ENCODE measurements around the gene MFSD11.
"Not testable (repeated sequence)": the region's sequence is repeated elsewhere in the genome, so short reads cannot be mapped to it uniquely, and the experiment has no call there.

The MFSD11 gene

GRCh38 chr17:76706817-76707216 lies 31.1 kb upstream of the MFSD11 start:
- DNase-seq (ENCODE audit: low read depth, low spot score) = no peak
- no peak overlapping the region for H3K27ac ChIP-seq
- H3K9me3 ChIP-seq (ENCODE audit: low read depth, low read length) = no peaks in the 10 kb centered on the region
- no peak overlapping the region for H3K9ac ChIP-seq (ENCODE audit: insufficient read length)
- TF ChIP-seq EZH2 (IDR thresholded peaks at IDR 0.05) (no peak), POLR2AphosphoS5 (IDR thresholded peaks at IDR 0.05; ENCODE audit: borderline replicate concordance, low read depth, low read length) (no peak), FOXP2 (optimal IDR thresholded peaks at IDR 0.05; ENCODE audit: control extremely low read depth, extremely low read length, insufficient read depth) (no peak)
- H3K36me3 ChIP-seq (ENCODE audit: insufficient read depth, low read length) = no peaks in the 10 kb centered on the region
- H3K4me3 ChIP-seq = no peak overlapping the region

- DNase-seq (ENCODE audit: low read depth, low spot score) = no peak
- Histone ChIP-seq H3K27ac (no peak overlapping the region), H3K9me3 (ENCODE audit: low read depth, low read length) (no peaks in the 10 kb centered on the region), H3K9ac (ENCODE audit: insufficient read length) (no peak overlapping the region), H3K36me3 (ENCODE audit: insufficient read depth, low read length) (no peaks in the 10 kb centered on the region), H3K4me3 (no peak overlapping the region)
- TF ChIP-seq EZH2 (IDR thresholded peaks at IDR 0.05) (no peak), POLR2AphosphoS5 (IDR thresholded peaks at IDR 0.05; ENCODE audit: borderline replicate concordance, low read depth, low read length) (no peak), FOXP2 (optimal IDR thresholded peaks at IDR 0.05; ENCODE audit: control extremely low read depth, extremely low read length, insufficient read depth) (no peak)
Observed at GRCh38 chr17:76707985-76708807, 29.7 kb upstream of the MFSD11 start.

- no peak for DNase-seq (ENCODE audit: low read depth, low spot score)
- TF ChIP-seq POLR2AphosphoS5 (IDR thresholded peaks at IDR 0.05; ENCODE audit: borderline replicate concordance, low read depth, low read length) (no peak; the same call in 1 of the 2 replicates), FOXP2 (optimal IDR thresholded peaks at IDR 0.05; ENCODE audit: control extremely low read depth, extremely low read length, insufficient read depth) (no peak), EZH2 (IDR thresholded peaks at IDR 0.05) (no peak)
- H3K36me3 ChIP-seq (ENCODE audit: insufficient read depth, low read length) = 0 out of 2 replicates have a peak, but pooled peaks cover 3% of the 10 kb centered on the region
- H3K9ac ChIP-seq (ENCODE audit: insufficient read length) = peak overlapping the region; percentile 71
- no peaks in the 10 kb centered on the region for H3K9me3 ChIP-seq (ENCODE audit: low read depth, low read length)
- H3K27ac ChIP-seq = no peak overlapping the region
- peak overlapping the region; percentile 87 for H3K4me3 ChIP-seq
Observed at GRCh38 chr17:76709077-76709950, 28.6 kb upstream of the MFSD11 start.

- peak overlapping the region; percentile 71 for H3K9ac ChIP-seq (ENCODE audit: insufficient read length)
- DNase-seq (ENCODE audit: low read depth, low spot score); H3K27ac ChIP-seq: not testable (repeated sequence)
Observed at GRCh38 chr17:76709951-76710862, 27.7 kb upstream of the MFSD11 start.

GRCh38 chr17:76710863-76711611 lies 26.9 kb upstream of the MFSD11 start, which contains the start of gene MXRA7:
TSS of gene MXRA7 (minus strand) at chr17:76710965. CDS start at chr17:76710946, 19 bp downstream.
- DNase-seq (ENCODE audit: low read depth, low spot score) = no peak
- TF ChIP-seq EZH2 (IDR thresholded peaks at IDR 0.05) = no peak
- TF ChIP-seq FOXP2 (optimal IDR thresholded peaks at IDR 0.05; ENCODE audit: control extremely low read depth, extremely low read length, insufficient read depth) = no peak
- TF ChIP-seq POLR2AphosphoS5 (IDR thresholded peaks at IDR 0.05; ENCODE audit: borderline replicate concordance, low read depth, low read length) = 0 out of 2 replicates have a peak, but pooled peaks have one; percentile 22
- H3K9me3 ChIP-seq (ENCODE audit: low read depth, low read length) = no peaks in the 10 kb centered on the region
- H3K27ac ChIP-seq = peak within 1 kb of the TSS; percentile 52
- H3K4me3 ChIP-seq = peak within 1 kb of the TSS; percentile 87
- peaks cover 14% of the 10 kb centered on the region for H3K36me3 ChIP-seq (ENCODE audit: insufficient read depth, low read length)
- H3K9ac ChIP-seq (ENCODE audit: insufficient read length) = peak within 1 kb of the TSS; percentile 71

More at GRCh38 chr17:76709951-76710862, 27.7 kb upstream of the MFSD11 start:
- not testable (repeated sequence) for H3K9me3 ChIP-seq (ENCODE audit: low read depth, low read length); H3K36me3 ChIP-seq (ENCODE audit: insufficient read depth, low read length)
- peak overlapping the region; percentile 87 for H3K4me3 ChIP-seq

GRCh38 chr17:76712321-76712720 lies 25.6 kb upstream of the MFSD11 start:
- not testable (repeated sequence) for H3K4me3 ChIP-seq; H3K9me3 ChIP-seq (ENCODE audit: low read depth, low read length); DNase-seq (ENCODE audit: low read depth, low spot score); H3K9ac ChIP-seq (ENCODE audit: insufficient read length); H3K27ac ChIP-seq
- peaks cover 20% of the 10 kb centered on the region for H3K36me3 ChIP-seq (ENCODE audit: insufficient read depth, low read length)

GRCh38 chr17:76713765-76714164 lies 24.2 kb upstream of the MFSD11 start:
- Histone ChIP-seq H3K4me3 (no peak overlapping the region), H3K27ac (no peak overlapping the region), H3K9me3 (ENCODE audit: low read depth, low read length) (no peaks in the 10 kb centered on the region), H3K36me3 (ENCODE audit: insufficient read depth, low read length) (peaks cover 33% of the 10 kb centered on the region), H3K9ac (ENCODE audit: insufficient read length) (no peak overlapping the region)
- TF ChIP-seq EZH2 (IDR thresholded peaks at IDR 0.05) = no peak
- TF ChIP-seq POLR2AphosphoS5 (IDR thresholded peaks at IDR 0.05; ENCODE audit: borderline replicate concordance, low read depth, low read length) = no peak
- TF ChIP-seq FOXP2 (optimal IDR thresholded peaks at IDR 0.05; ENCODE audit: control extremely low read depth, extremely low read length, insufficient read depth) = no peak
- no peak for DNase-seq (ENCODE audit: low read depth, low spot score)

All from SK-N-MC (cell line).